ENCODE data around the gene ACIN1.

ACIN1 gene

DNA sequence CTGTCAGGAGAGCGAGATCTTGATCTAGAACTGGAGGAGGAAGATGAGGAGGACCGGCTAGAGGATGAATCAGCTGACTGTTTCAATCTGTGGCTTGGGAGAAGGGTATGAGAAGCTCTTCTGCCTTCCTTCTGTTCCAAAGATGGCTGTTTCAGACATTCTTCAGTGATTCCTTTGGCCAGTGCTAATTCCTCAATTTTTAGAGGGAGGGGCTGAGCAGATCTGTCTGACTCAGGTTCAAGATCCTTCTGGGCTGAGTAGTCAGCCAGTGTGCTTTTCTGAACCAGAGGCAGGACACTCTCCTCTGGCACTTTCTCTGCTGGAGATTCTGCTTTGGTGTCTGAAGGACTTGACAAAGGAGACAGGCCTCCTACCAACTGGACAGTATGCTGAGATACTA, 15.2 kb downstream of the ACIN1 start:
- DNase-seq, result no peak

DNA sequence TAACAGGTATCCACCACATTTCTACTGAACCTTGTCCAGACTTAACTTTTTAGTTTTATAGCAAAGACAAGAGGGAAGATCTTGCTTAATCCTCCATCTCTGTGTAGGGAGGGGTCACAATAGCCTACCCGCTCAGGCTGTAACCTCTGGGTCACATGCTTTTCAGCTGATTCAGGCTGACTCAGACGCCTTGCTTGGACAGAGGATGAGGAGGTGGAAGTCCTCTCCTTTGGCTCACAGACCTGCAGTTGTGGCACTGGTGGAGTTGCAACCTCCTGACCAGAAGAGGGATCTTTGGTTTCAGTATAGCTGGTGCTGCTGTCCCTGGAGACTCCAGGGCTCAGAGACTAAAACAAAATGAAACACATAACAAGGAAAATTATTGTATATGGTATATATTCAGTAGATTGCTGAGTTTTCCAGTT, 16.2 kb downstream of the ACIN1 start:
- DNase-seq, result no peak

- no peak for DNase-seq
Measured at GRCh38 chr14:23077962-23078361, 17.0 kb downstream of the ACIN1 start.

- DNase-seq, result no peak
Measured at GRCh38 chr14:23076785-23077408, 18.0 kb downstream of the ACIN1 start.

DNA sequence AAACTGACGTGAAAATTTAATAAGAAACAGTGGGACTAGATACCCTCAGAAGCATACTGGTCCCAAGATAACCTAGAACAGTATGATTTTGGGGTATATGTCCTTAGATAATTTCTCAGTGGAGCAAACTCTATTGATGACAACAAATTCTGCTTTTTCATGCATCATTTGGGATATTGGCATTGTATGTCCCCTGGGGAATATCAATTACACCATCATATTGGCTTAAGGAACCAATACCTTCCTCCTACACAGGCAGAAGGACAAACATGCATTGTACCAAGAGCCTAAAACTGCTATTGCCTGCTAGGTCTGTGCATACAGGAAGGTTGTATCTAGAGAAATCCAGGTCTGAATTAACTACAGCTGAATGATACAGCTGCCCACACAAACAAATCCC, 20.0 kb downstream of the ACIN1 start:
- no peak for DNase-seq

- DNase-seq, result no peak
Measured at GRCh38 chr14:23071921-23072539, 22.9 kb downstream of the ACIN1 start.

- DNase-seq, result no peak
Measured at GRCh38 chr14:23071244-23071920, 23.6 kb downstream of the ACIN1 start.

DNA sequence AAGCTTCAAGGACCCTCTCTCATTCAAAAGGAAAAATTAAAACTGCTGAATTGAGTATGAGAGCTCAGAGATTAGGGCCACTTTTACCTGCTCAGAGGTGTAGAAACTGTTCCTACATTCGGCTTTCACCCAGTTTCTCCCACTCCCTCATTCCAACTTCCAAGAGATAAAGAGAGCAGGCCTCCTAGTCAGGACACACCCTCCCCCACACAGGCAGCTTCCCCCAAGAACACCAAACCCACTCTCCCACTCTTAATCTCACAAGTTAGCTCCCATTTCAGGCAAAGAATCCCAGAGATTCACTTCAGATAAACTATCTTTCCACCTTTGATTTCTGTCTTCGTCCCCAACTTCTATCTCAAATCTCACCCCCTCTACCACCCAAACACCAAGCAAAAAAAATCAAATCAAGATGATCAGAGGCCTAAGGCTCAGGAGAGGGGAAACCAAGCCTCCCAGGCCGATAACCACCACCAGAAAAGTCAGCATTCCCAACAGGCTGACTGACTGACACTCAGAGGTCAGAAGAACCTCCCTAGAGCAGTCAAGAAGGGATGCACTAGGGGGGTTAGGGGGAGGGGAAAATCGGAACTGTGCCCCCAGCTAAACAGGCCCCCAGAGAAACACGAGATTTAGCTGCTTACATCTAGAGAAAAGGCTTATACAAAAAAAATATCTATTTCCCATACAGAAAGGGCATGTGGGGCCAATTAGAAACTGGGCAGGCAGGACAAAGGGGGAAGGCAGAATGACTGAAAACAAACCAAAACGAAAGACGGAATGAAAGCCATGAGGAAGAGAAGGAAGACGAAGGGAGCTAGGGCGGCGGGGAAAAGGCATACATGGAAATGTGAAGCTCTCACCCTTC, 24.4 kb downstream of the ACIN1 start:
- DNase-seq, result no peak

DNA sequence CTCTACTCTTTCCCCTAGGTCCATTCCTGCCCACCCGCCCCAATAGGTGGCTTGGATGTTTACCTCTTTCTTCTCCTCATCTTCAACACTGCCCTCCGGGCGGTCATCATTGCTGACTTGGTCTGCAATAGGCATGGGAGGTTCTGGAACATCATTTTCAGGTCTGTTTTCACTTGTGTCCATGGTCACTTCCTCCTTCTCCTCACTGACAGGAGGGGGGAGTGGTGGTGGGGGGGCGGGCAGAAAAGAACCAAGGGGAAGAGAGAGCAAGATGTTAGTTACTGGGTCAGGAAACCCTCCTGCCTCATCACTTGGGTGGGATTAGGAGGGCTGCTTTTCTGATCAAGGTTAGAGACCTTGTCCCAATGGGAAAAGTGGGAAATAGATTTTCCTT, 25.5 kb downstream of the ACIN1 start:
- DNase-seq, result no peak

- no peak for DNase-seq
Measured at GRCh38 chr14:23068789-23069412, 26.0 kb downstream of the ACIN1 start.

DNA sequence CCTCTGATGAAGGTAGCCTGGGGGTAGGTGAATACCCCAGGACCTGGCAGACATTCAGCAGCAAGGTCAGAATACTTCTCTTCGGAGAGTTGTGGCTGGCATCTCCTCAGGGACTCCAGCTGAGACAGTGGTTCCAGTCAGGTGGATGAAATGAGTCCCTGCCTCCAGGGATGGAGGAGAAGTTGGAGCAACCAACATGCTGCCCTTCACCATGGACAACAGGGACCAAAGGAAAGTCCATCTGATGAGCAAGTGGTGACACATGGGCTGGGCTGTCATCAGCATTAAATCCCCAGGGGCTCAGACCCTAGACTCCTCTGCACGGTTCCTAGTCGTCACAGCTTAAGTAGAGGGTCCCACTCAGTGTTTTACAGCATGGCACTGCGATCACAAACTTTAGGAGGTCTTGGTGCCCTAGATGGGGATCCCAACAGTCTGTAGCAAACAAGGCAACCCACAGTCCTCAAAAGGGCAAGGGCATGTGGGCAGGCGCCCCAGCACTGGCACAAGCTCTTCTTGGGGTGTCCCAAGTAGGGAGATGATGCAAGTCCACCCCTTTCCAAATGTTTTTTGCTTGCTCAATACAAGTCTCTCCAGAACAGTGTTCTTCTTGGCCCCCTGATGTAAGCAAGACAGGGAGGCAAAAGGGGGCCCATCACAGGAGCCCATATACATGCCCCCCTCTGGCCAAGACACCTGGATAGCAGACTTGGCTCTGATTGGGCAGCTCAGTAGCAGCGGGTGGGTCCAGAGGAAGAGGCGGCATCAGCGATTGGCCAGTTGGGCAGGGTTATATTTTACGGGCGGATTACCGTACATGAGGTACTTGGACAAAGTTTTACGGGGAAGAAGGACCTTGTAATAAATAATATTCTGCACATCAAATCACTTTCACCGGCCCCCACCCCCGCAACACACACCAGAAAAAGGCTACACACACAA, 26.8 kb downstream of the ACIN1 start:
- DNase-seq, result no peak

DNA sequence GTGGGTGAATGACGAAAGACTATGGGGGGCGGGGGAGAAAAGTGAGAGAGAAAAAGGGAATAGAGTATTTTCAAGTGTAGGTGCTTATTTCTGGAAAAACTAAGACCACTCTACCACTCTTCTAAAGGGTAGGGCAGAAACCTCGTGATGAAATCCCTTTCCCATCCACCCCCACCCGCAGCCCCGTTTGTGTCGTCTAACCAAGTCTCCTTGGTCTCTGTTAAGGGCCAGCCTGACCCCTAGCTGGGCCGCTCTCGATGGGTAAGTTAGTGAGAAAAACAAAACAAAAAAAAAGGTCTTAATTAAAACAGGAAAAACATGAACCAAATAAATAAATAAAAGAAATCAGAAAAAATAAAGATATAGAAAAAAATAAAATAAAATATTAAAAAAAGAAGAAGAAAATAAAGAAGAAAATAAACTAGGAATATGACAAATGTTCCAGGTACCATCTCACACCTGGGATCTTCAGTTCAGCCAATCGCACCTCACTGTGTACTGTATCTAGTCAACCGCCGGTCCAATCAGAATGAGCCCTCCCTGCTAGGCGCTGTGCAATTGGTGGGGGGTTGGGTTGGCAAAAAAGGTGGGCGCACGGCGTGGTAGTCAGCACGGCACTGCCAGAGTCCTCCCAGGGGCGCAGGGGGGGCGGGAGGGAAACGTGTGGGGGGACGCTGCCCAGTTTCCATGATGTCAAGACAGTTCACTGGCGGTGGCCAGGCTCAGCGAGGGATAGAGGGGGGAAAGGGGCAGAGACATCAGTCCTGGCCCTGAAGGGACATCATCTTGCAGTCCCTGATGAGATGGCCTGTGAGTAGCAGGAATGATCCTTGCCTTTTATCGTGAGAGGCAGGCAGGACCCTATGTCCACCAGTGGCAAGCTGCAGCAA, 27.8 kb downstream of the ACIN1 start:
- DNase-seq, result no peak

DNA sequence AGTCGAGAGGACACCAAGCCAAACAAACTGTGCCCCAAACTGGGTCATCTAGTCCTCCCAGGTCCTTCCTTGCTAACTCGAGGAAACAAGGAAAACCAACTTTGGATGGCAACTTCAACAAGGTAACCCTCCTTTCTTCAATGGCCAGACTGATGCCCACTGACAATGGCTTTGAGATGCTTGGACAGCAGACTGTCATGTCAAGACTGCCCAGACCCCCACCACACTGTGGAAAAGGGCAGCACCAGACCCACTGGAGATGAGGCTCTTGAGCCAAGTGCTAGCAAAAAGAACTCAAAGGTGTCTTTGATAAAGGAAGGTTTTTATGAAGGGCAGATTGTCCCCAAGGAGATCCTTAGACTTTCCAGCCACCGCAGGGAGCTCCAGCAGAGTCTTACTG, 28.6 kb downstream of the ACIN1 start:
- DNase-seq, result no peak

DNA sequence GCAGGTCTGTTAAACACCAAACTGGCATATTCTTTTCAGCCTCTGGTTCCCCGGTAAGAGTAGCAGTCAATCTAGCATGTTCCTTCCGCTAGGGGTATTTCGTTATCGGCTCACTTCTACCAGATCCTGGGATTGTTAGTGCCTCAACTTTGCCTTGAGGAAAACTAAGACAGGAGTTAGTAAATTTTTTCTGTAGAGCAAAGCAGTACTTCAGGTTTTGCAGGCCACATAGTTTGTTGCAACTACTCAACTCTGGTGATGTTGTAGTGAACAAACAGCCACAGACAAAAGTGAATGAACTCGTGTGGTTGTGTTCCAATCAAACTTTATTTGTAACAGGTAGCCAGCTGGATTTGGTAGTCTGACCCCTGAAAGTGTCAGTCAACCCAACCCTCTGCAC, 31.3 kb downstream of the ACIN1 start:
- DNase-seq, result no peak

GRCh38 chr14:23062002-23062401, 32.9 kb downstream of the ACIN1 start:
- no peak for DNase-seq

GRCh38 chr14:23060536-23061260, 34.2 kb downstream of the ACIN1 start:
- DNase-seq, result no peak

GRCh38 chr14:23058654-23059504, 36.1 kb downstream of the ACIN1 start:
- no peak for DNase-seq

GRCh38 chr14:23057757-23058653, 36.9 kb downstream of the ACIN1 start:
- DNase-seq, result no peak

Data from NCI-H510A treated with DMSO at 0.1 percent for 48 hours (cell line).